HUES6 (cell line): ENCODE measurements around the gene MCFD2.
"Not testable (repeated sequence)": the region's sequence is repeated elsewhere in the genome, so short reads cannot be mapped to it uniquely, and the experiment has no call there.

ENCODE experiments used
- H3K27ac ChIP-seq: 2 replicates; pipeline ENCODE4 v1.7.0; 2013; ENCODE audit warnings: low read depth, mild to moderate bottlenecking, low read length, inconsistent platforms
- H3K27me3 ChIP-seq: 2 replicates; pipeline ENCODE4 v1.6.1; 2013; ENCODE audit warnings: low read length; ENCODE audit not compliant: control insufficient read depth, insufficient read depth
- H3K36me3 ChIP-seq: 2 replicates; pipeline ENCODE4 v1.6.1; 2013; ENCODE audit warnings: low read length; ENCODE audit not compliant: control insufficient read depth, insufficient read depth
- H3K4me1 ChIP-seq: 2 replicates; pipeline ENCODE4 v1.6.1; 2013; ENCODE audit warnings: low read length; ENCODE audit not compliant: control insufficient read depth, insufficient read depth
- H3K4me3 ChIP-seq: 2 replicates; pipeline ENCODE4 v1.5.1; 2013; ENCODE audit warnings: low read depth, low read length
- H3K9ac ChIP-seq: one replicate; pipeline ENCODE4 v1.6.1; 2013; ENCODE audit warnings: mild to moderate bottlenecking, low read length
- H3K9me3 ChIP-seq: 2 replicates; pipeline ENCODE4 v1.6.1; 2013; ENCODE audit warnings: low read depth, low read length; ENCODE audit not compliant: control insufficient read depth, insufficient read depth

The MCFD2 gene

DNA sequence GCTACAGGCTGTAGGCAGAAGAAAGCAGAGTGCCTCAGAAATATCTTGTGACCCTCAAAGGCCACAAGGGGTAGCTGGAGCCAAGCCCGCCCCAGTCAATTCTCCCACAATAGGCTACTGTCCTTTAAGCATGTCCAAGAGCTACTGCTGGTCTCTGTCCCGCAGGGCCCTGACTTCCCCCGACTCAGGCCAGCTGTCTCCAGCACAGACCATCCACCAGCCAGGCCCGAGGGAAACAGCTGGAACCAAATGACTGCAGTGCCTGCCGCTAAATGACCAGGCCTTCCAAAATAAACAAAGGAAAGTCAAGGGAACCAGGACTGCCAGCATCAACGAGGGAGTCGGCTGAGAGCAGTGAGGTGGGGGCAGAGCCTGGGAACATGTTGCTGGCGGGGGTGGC, 36.7 kb downstream of the MCFD2 start:
- Histone ChIP-seq H3K9me3 (no peaks in the 10 kb centered on the region), H3K9ac (no peak overlapping the region), H3K36me3 (no peaks in the 10 kb centered on the region), H3K27ac (no peak overlapping the region), H3K4me1 (peaks cover 2% of the 10 kb centered on the region; the same call in 1 of the 2 replicates), H3K27me3 (no peaks in the 10 kb centered on the region), H3K4me3 (no peak overlapping the region)

DNA sequence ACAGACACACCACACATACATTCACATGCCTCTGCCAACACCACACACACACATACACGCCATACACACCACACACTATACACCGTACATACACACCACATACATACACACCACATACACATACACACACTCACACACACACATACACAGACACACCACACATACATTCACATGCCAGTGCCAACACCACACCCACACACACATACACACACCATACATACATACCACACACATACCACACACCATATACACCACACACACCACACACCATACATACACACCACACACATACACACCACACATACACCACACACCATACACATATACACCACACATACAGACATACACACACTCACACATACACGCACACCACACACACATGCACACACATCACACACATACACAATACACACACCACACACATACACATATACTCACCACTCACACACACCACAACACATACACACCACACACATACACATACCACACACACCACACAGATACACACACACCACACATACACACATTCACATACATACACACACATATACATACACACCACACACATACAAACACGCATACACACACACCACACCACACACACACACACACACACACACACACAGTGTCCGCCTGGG, 37.2 kb downstream of the MCFD2 start:
- no peaks in the 10 kb centered on the region for H3K9me3 ChIP-seq
- H3K27ac ChIP-seq, result no peak overlapping the region
- H3K36me3 ChIP-seq, result no peaks in the 10 kb centered on the region
- no peaks in the 10 kb centered on the region for H3K27me3 ChIP-seq
- peaks cover 7% of the 10 kb centered on the region; the same call in 1 of the 2 replicates for H3K4me1 ChIP-seq
- no peak overlapping the region for H3K9ac ChIP-seq
- H3K4me3 ChIP-seq, result no peak overlapping the region

DNA sequence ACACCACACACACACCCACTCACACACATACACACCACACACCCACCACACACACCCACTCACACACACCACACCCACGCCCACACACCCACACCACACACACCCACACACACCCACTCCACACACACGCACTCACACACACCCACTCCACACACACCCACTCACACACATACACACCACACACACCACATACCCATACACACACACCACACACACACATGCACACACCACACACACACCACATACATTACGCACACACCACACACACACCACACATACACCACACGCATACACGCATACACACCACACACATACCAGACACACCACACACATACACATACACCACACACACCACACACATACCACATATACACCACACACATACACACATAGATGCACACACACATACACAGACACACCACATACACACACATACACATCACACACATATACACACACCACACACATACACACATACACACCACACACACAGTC, 37.9 kb downstream of the MCFD2 start:
- Histone ChIP-seq H3K4me3 (no peak overlapping the region), H3K27ac (no peak overlapping the region), H3K4me1 (peaks cover 10% of the 10 kb centered on the region; the same call in 1 of the 2 replicates), H3K9ac (no peak overlapping the region), H3K36me3 (no peaks in the 10 kb centered on the region), H3K27me3 (no peaks in the 10 kb centered on the region), H3K9me3 (peaks cover 5% of the 10 kb centered on the region; the same call in 1 of the 2 replicates)

DNA sequence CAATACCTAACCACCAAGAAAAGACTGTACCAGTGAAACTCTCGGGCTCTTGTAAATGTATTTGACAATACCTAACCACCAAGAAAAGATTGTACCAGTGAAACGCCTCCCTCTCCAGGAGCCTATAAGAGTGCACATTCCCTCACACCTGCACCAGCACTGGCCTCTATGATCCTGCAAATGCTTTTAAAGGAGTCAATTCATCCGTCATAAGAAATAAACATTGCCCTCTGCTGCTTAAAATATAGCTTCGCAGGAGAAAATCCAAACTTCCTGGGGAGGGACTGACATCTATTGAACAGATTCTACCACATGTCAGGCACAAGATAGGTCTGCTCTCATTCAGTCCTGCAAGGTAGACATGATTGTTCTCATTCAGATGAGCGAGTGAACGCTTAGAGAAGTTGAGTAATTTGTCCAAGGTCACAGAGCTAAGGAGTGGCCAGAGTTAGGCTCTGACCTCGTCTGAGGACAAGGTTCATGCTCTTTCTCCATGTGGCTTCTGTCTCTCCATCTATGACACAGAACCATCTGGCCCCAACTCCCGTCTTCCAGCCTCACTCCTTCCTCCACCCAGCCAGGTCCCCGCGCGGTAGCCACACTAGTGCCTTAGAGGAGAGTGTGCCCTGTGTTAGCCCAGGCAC, 38.7 kb downstream of the MCFD2 start:
- H3K4me1 ChIP-seq, result peaks cover 10% of the 10 kb centered on the region; the same call in 1 of the 2 replicates
- peaks cover 10% of the 10 kb centered on the region; the same call in 1 of the 2 replicates for H3K9me3 ChIP-seq
- H3K27ac ChIP-seq, result no peak overlapping the region
- H3K9ac ChIP-seq, result no peak overlapping the region
- H3K27me3 ChIP-seq, result no peaks in the 10 kb centered on the region
- no peak overlapping the region for H3K4me3 ChIP-seq
- no peaks in the 10 kb centered on the region for H3K36me3 ChIP-seq

DNA sequence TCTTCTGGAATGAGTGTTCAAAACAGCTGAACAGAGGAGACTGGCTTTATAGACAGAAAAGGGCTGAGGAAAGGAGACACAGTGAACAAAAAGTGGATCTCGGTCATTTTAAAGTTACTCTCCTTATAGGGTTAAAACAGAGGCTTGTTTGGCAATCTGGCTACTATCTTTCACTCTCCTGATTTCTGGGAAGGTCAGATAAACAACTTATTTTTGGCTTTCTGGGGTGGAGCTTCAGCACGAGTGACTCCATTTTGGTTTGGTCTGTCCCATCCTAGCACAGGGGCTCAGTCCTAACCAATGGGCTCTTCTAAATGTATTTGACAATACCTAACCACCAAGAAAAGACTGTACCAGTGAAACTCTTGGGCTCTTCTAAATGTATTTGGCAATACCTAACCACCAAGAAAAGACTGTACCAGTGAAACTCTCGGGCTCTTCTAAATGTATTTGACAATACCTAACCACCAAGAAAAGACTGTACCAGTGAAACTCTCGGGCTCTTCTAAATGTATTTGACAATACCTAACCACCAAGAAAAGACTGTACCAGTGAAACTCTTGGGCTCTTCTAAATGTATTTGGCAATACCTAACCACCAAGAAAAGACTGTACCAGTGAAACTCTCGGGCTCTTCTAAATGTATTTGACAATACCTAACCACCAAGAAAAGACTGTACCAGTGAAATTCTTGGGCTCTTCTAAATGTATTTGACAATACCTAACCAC, 39.5 kb downstream of the MCFD2 start:
- H3K4me1 ChIP-seq, H3K9ac ChIP-seq, H3K27me3 ChIP-seq, H3K36me3 ChIP-seq, H3K4me3 ChIP-seq, H3K9me3 ChIP-seq, H3K27ac ChIP-seq: not testable (repeated sequence)

DNA sequence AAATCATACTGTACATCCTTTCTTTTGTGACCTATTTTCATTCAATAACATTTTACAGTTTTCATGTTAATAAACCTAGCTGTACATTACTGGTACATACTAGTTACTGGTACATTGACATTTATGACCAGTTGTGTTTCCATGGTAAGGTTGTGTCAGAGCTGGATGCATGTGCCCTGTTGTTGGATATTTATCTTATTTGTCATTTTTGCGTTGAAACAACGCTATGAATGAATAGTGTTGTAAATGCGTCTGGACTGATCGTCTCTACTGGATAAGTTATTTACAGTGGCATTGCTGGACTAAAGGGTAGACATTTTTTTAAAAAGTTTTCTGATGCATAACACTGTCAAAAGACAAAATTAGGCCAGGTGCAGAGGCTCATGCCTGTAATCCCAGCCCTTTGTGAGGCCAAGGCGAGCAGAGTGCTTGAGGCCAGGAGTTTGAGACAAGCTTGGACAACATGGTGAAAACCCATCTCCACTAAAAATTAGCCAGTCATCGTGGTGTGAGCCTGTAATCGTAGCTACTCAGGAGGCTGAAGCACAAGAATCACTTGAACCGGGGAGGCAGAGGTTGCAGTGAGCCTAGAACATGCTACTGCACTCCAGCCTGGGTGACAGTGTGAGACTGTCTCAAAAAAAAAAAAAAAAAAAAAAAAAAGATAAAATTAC, 40.2 kb downstream of the MCFD2 start:
- Histone ChIP-seq H3K9me3 (peaks cover 10% of the 10 kb centered on the region; the same call in 1 of the 2 replicates), H3K27me3 (no peaks in the 10 kb centered on the region), H3K4me3 (no peak overlapping the region), H3K9ac (no peak overlapping the region), H3K27ac (no peak overlapping the region), H3K4me1 (peaks cover 10% of the 10 kb centered on the region; the same call in 1 of the 2 replicates), H3K36me3 (no peaks in the 10 kb centered on the region)

DNA sequence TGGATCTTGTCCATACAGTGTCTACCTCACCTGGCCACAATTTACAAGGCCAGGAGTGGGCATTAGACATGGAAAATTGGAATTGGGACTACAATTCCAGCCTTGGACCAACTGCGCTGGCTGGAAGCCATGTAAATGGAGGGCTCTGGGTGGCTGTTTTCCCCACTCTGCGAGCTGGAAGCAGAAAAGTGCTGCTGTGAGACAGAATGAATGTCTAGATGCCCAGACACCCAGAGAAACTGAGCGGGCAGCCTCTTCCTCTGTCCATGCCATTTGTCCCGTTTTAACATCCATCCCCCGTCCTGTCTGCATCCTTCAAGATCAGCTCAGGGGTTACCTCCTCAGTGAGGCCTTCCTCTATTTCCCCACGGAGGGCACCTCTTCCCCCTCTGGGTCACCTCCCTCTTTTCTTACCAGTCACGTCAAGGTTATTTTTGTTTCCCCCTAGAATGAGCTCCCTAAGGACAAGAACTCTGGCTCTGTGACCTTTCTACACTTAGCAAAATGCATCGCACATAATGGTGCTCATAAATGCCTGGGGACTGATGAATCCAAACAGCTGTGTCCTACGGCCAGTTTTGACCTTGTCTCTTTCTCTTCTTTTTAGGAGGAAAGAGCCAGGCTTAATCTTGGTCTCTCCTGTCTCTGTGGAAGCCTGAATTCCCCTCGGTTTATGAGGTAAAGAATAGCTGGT, 41.2 kb downstream of the MCFD2 start:
- Histone ChIP-seq H3K9me3 (peaks cover 10% of the 10 kb centered on the region; the same call in 1 of the 2 replicates), H3K4me1 (peaks cover 10% of the 10 kb centered on the region; the same call in 1 of the 2 replicates), H3K27me3 (no peaks in the 10 kb centered on the region), H3K4me3 (no peak overlapping the region), H3K9ac (no peak overlapping the region), H3K27ac (no peak overlapping the region), H3K36me3 (no peaks in the 10 kb centered on the region)

DNA sequence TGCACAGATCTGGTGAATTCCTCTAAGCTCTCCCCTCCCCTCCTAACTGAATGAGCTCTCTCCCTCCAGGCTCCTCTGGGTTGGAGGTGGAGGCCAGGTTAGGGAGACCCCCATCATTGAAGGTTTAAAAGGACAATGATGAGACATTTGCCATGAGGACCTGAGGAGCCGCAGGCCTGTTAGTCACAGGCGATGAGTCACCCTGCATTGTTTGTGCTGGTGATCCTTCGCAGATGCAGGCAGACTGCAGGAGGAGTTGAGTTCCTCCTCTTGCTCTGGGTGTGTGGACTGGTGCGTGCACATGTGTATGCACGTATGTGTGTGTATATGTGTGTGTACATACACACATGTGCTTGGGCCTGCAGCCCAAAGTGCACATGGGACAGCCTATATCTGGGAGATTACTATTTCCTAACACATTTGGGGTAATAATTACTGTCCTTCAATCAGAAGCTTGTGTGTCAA, 42.0 kb downstream of the MCFD2 start:
- no peaks in the 10 kb centered on the region for H3K36me3 ChIP-seq
- H3K4me3 ChIP-seq, result no peak overlapping the region
- no peak overlapping the region for H3K9ac ChIP-seq
- H3K4me1 ChIP-seq, result peaks cover 10% of the 10 kb centered on the region; the same call in 1 of the 2 replicates
- H3K27me3 ChIP-seq, result no peaks in the 10 kb centered on the region
- H3K27ac ChIP-seq, result no peak overlapping the region
- H3K9me3 ChIP-seq, result peaks cover 10% of the 10 kb centered on the region; the same call in 1 of the 2 replicates

DNA sequence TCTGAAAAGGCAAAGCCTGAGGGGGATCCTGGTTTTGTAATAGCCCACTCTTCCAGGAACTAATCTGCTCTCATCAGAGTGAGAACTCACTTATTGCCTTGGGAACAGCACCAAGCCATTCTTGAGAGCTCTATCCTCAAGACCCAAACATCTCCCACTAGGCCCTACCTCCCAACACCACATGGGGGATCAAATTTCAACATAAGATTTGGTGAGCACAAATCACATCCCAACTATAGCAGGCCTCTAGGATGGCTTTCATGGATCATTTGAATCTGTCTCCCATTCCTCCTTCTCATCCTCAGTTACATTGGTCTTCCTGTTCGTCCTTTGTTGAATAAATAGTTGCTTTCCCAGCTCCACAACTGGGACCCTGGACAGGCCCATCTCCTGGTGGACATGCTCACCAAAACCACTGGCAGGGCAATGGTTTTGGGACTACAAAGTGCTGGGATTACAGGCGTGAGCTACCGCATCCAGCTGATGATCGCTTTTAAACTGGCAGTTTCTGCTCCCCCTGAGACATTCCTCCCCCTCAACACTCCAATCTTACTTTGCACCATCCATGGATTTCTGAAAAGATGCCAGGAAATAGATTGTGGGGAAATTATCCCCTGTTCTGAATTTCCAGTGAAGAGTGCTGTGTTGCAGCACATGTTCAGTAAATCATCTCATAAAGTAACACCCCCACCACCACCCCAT, 42.6 kb downstream of the MCFD2 start:
- H3K9me3 ChIP-seq, result peaks cover 10% of the 10 kb centered on the region; the same call in 1 of the 2 replicates
- no peak overlapping the region for H3K9ac ChIP-seq
- no peak overlapping the region for H3K4me3 ChIP-seq
- H3K36me3 ChIP-seq, result no peaks in the 10 kb centered on the region
- H3K27ac ChIP-seq, result no peak overlapping the region
- H3K4me1 ChIP-seq, result peaks cover 10% of the 10 kb centered on the region; the same call in 1 of the 2 replicates
- no peaks in the 10 kb centered on the region for H3K27me3 ChIP-seq

DNA sequence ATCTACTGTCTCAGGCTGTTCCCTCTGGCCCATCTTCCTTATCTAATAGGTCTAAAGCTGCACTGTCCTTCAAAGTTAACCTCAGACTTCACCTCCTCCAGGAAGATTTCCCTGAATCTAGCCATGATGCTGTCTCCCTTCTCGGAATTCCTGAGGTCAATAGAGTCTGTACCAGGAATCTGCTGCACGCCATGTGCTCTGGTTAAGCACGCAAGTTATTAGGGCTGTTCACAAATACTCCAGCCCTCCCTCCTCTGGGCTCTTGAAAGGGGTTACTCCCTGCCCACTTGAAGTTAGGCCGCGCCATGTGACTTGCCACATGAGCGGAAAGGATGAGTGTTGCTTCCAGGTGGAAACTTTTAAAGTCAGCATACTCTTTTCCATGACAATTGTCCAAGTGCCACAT, 43.6 kb downstream of the MCFD2 start:
- Histone ChIP-seq H3K27ac (no peak overlapping the region), H3K4me1 (peaks cover 10% of the 10 kb centered on the region; the same call in 1 of the 2 replicates), H3K36me3 (no peaks in the 10 kb centered on the region), H3K9ac (no peak overlapping the region), H3K4me3 (no peak overlapping the region), H3K27me3 (no peaks in the 10 kb centered on the region), H3K9me3 (peaks cover 10% of the 10 kb centered on the region; the same call in 1 of the 2 replicates)
